Mesothelial cell of epicardium (in vitro differentiated cells): ENCODE measurements around the gene EPS8L3. TPM values are rescaled to one million over a fixed set of nuclear protein-coding genes. Genes with fewer than 3 reads are reported as not detected.

ENCODE experiments used
- DNase-seq, 2 experiments: peaks; one replicate each; pipeline ENCODE4 v3.0.0; 2021; ENCODE audit warnings: low spot score in 2 of 2; ENCODE audit not compliant: unreplicated experiment in 2 of 2
- H3K27ac Mint-ChIP-seq: 2 replicates; pipeline ENCODE4 v1.8.0; 2021; ENCODE audit warnings: mixed read lengths
- H3K27me3 Mint-ChIP-seq: 2 replicates; pipeline ENCODE4 v1.8.0; 2021; ENCODE audit warnings: low read depth, mixed read lengths
- H3K36me3 Mint-ChIP-seq: 2 replicates; pipeline ENCODE4 v1.8.0; 2021; ENCODE audit warnings: mixed read lengths
- H3K4me1 Mint-ChIP-seq: 2 replicates; pipeline ENCODE4 v1.8.0; 2021; ENCODE audit warnings: mixed read lengths
- H3K4me3 Mint-ChIP-seq: 2 replicates; pipeline ENCODE4 v1.8.0; 2021; ENCODE audit warnings: mild to moderate bottlenecking, moderate library complexity, mixed read lengths
- H3K9me3 Mint-ChIP-seq: 2 replicates; pipeline ENCODE4 v1.8.0; 2021; ENCODE audit warnings: mixed read lengths
- CTCF ChIP-seq: fragments of 200-600 bp; sonication (generic); IDR thresholded peaks from one replicate; pipeline ENCODE4 v1.5.0; 2021; ENCODE audit warnings: antibody characterized with exemption; ENCODE audit not compliant: unreplicated experiment
- total RNA-seq: library from RNA; stranded (reverse); gene quantifications from 3 replicates; pipeline ENCODE4 v1.2.1, GENCODE V29; 2021

Gene EPS8L3
- total RNA-seq, 1 donor from 2014 or later = 0.13 TPM

DNA sequence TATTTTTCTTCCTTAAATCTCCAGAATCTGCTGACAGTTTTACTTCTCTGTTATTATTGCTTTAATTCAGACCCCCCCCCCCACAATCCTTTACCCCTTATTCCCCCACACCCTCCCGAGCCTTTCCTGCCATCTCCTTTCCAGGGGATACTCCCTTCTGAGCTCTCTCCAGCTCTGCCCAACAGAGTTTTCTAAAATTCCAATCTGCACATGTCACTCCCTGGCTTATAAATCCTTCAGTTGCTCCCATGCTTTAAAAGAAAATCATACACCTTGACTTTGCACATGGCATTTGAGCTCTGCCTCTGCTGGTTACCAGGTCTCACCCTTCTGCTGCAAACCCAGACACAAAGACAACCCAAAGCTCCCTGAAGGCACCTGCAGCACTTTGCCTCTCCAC, 11.7 kb upstream of the EPS8L3 start:
- Mint-ChIP-seq H3K36me3 (no peaks in the 10 kb centered on the region), H3K4me1 (peaks cover 32% of the 10 kb centered on the region), H3K27ac (peak overlapping the region; percentile 21), H3K4me3 (no peak overlapping the region), H3K9me3 (peaks cover under 1% of the 10 kb centered on the region), H3K27me3 (no peaks in the 10 kb centered on the region)
- no peak for DNase-seq
- TF ChIP-seq CTCF = no peak

- Mint-ChIP-seq H3K4me3 (no peak overlapping the region), H3K36me3 (no peaks in the 10 kb centered on the region), H3K4me1 (peaks cover 34% of the 10 kb centered on the region), H3K9me3 (no peaks in the 10 kb centered on the region), H3K27ac (no peak overlapping the region), H3K27me3 (no peaks in the 10 kb centered on the region)
- peak; percentile 41 for TF ChIP-seq CTCF
- DNase-seq = no peak
Measured at GRCh38 chr1:109773900-109774485, 10.3 kb upstream of the EPS8L3 start.

- H3K4me1 Mint-ChIP-seq = peaks cover 34% of the 10 kb centered on the region
- H3K27me3 Mint-ChIP-seq = no peaks in the 10 kb centered on the region
- TF ChIP-seq CTCF = peak; percentile 65
- H3K36me3 Mint-ChIP-seq = no peaks in the 10 kb centered on the region
- H3K27ac Mint-ChIP-seq = peak overlapping the region; percentile 30
- peak in 1 of 2 experiments; percentile 74 for DNase-seq
- no peak overlapping the region for H3K4me3 Mint-ChIP-seq
- no peaks in the 10 kb centered on the region for H3K9me3 Mint-ChIP-seq
Measured at GRCh38 chr1:109773203-109773899, 9.6 kb upstream of the EPS8L3 start.

- no peak for DNase-seq
- no peak overlapping the region for H3K27ac Mint-ChIP-seq
Measured at GRCh38 chr1:109772658-109773202, 9.0 kb upstream of the EPS8L3 start.

More at GRCh38 chr1:109772658-109773202, 9.0 kb upstream of the EPS8L3 start:
- TF ChIP-seq CTCF = no peak
- Mint-ChIP-seq H3K4me1 (peaks cover 30% of the 10 kb centered on the region), H3K9me3 (no peaks in the 10 kb centered on the region), H3K36me3 (no peaks in the 10 kb centered on the region), H3K4me3 (no peak overlapping the region), H3K27me3 (no peaks in the 10 kb centered on the region)
